Breast epithelium (tissue), 4 donors: ENCODE data around the gene NDUFAF8. TPM values are rescaled to one million over a fixed set of nuclear protein-coding genes. Genes with fewer than 3 reads are reported as not detected.
A peak's percentile ranks its signal among the peaks of the same experiment; 100 is the strongest.

ENCODE experiments used
- DNase-seq, 2 donors: peaks; one replicate each; pipeline ENCODE4 v3.0.0-alpha.2; 2019; ENCODE audit warnings: low spot score in 2 of 2
- H3K27ac ChIP-seq, 2 donors: fragments of 200-600 bp; sonication (generic) in 1 of 2; one replicate each; pipeline ENCODE4 v1.5.1; 2016 to 2019; ENCODE audit warnings: mild to moderate bottlenecking in 1 of 2
- H3K27me3 ChIP-seq, 2 donors: fragments of 200-600 bp; sonication (generic) in 1 of 2; one replicate each; pipeline versions ENCODE4 v1.5.1 to v1.6.0; 2017 to 2019; ENCODE audit warnings: control low read depth in 1 of 2, mild to moderate bottlenecking in 1 of 2
- H3K36me3 ChIP-seq: fragments of 200-600 bp; one replicate; pipeline ENCODE4 v1.5.1; 2019
- H3K4me1 ChIP-seq, 2 donors: fragments of 200-600 bp; sonication (generic); one replicate each; pipeline ENCODE4 v1.5.1; 2016 to 2019; ENCODE audit warnings: control low read depth in 1 of 2
- H3K4me3 ChIP-seq, 3 donors: fragments of 200-600 bp; sonication (generic); 1 replicate in 2 of 3; 2 replicates in 1 of 3; pipeline ENCODE4 v1.5.1; 2016 to 2019; ENCODE audit warnings: mild to moderate bottlenecking in 3 of 3, moderate library complexity in 2 of 3
- H3K9me3 ChIP-seq, 2 donors: fragments of 200-600 bp; sonication (generic) in 1 of 2; one replicate each; pipeline ENCODE4 v1.5.1; 2016 to 2019; ENCODE audit warnings: control low read depth in 1 of 2
- POLR2A ChIP-seq: fragments of 450-650 bp; IDR thresholded peaks from one replicate; pipeline ENCODE4 v1.6.1; 2016; ENCODE audit warnings: antibody characterized with exemption, mild to moderate bottlenecking, moderate library complexity
- POLR2AphosphoS5 ChIP-seq, 3 donors: sonication (generic); formaldehyde crosslinking; IDR thresholded peaks; one replicate each; pipeline ENCODE4 v1.6.1; 2017; ENCODE audit warnings: antibody characterized with exemption in 3 of 3
- intact Hi-C: fragments of 100-400 bp; cut with DNase I; formaldehyde crosslinking; loops from one replicate; pipeline ENCODE4 v1.15.1; 2023; ENCODE audit warnings: low total_unique reads
- total RNA-seq, 3 donors: library from RNA; depleted of rRNA; stranded (reverse); fragments of >200 nt; gene quantifications; one replicate each; pipeline ENCODE4 v1.1.0, GENCODE V29; 2016
- TF ChIP-seq, protein P1 (sequence below), 3 donors: fragments of 450-650 bp; IDR thresholded peaks; one replicate each; pipeline ENCODE4 v1.5.1; 2016 to 2017; ENCODE audit warnings: antibody characterized with exemption in 3 of 3, mild to moderate bottlenecking in 3 of 3, moderate library complexity in 3 of 3

The NDUFAF8 gene
- total RNA-seq, 3 donors from 2014 or later: 34.2 to 39.7 (median 35.2) TPM

- no peaks in the 10 kb centered on the region for H3K27me3 ChIP-seq
- H3K36me3 ChIP-seq: no peaks in the 10 kb centered on the region
- intact Hi-C loops: no loop called here
- H3K27ac ChIP-seq: no peak overlapping the region
- TF ChIP-seq POLR2AphosphoS5 (IDR thresholded peaks at IDR 0.05) (no peak), POLR2A (no peak)
- TF ChIP-seq, protein P1, sequence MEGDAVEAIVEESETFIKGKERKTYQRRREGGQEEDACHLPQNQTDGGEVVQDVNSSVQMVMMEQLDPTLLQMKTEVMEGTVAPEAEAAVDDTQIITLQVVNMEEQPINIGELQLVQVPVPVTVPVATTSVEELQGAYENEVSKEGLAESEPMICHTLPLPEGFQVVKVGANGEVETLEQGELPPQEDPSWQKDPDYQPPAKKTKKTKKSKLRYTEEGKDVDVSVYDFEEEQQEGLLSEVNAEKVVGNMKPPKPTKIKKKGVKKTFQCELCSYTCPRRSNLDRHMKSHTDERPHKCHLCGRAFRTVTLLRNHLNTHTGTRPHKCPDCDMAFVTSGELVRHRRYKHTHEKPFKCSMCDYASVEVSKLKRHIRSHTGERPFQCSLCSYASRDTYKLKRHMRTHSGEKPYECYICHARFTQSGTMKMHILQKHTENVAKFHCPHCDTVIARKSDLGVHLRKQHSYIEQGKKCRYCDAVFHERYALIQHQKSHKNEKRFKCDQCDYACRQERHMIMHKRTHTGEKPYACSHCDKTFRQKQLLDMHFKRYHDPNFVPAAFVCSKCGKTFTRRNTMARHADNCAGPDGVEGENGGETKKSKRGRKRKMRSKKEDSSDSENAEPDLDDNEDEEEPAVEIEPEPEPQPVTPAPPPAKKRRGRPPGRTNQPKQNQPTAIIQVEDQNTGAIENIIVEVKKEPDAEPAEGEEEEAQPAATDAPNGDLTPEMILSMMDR (IDR thresholded peaks at IDR 0.05): no peak
- H3K9me3 ChIP-seq: no peaks in the 10 kb centered on the region
- no peak for DNase-seq
- no peak overlapping the region for H3K4me3 ChIP-seq
- H3K4me1 ChIP-seq: peaks cover 8% of the 10 kb centered on the region in 2 donors
These were observed 19.5 kb upstream of the NDUFAF8 start for GRCh38 chr17:81219476-81220180.

- no peaks in the 10 kb centered on the region for H3K27me3 ChIP-seq
- intact Hi-C loops: no loop called here
- H3K4me1 ChIP-seq: peaks cover 8% of the 10 kb centered on the region in 2 donors
- no peaks in the 10 kb centered on the region for H3K36me3 ChIP-seq
- H3K27ac ChIP-seq: no peak overlapping the region
- peak overlapping the region in 2 of 3 donors; percentile 84 to 98 for H3K4me3 ChIP-seq
- DNase-seq: no peak
- TF ChIP-seq, protein P1 (IDR thresholded peaks at IDR 0.05): no peak
- no peak for TF ChIP-seq POLR2AphosphoS5 (IDR thresholded peaks at IDR 0.05)
- TF ChIP-seq POLR2A: no peak
- no peaks in the 10 kb centered on the region for H3K9me3 ChIP-seq
These were observed 17.7 kb upstream of the NDUFAF8 start for GRCh38 chr17:81221371-81221841.

DNA sequence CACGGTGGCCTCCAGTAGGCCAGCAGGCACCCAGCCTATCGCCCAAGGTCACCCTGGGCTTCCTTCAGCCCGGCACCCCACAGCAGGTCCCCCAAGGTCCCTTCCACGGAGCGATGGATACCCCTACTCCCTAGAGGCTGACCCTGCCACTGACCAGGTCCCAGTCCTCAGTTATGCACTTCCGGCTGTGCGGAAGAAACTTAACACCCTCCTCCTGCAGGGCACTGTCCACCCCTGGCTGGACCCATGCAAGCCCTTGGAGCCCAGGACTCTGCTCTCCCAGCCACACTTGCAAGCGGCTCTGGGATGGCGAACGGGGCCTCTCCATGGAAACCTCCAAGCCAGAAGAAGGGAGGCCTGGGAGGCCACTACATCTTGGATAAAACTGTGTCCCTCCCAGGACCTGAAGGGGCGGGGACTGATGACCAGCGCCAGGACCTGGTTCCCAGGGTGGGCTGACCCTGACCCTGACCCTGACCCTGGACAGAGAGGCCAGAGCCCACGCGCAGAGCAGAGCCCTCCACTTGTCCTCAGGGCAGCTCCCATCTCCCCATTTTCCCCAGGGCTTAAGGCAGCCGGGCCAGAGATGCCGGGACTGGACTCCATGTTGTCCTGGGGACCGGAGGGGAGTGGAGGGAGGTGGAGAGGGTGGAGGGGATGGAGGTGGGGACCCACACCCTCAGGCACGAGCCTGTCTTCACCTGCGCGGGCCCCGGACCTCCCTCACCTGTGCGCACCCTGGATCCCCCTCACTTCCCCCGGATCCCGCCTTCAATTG is 17.1 kb upstream of the NDUFAF8 start:
- H3K27ac ChIP-seq: peak overlapping the region; percentile 33 to 58
- peaks cover 8% of the 10 kb centered on the region in 2 donors for H3K4me1 ChIP-seq
- no peak for DNase-seq
- H3K36me3 ChIP-seq: no peaks in the 10 kb centered on the region
- H3K9me3 ChIP-seq: no peaks in the 10 kb centered on the region
- intact Hi-C loops: no loop called here
- peak overlapping the region; percentile 76 to 98 (median 84) for H3K4me3 ChIP-seq
- H3K27me3 ChIP-seq: no peaks in the 10 kb centered on the region
- no peak for TF ChIP-seq POLR2AphosphoS5 (IDR thresholded peaks at IDR 0.05)
- TF ChIP-seq, protein P1 (IDR thresholded peaks at IDR 0.05): no peak
- no peak for TF ChIP-seq POLR2A

DNA sequence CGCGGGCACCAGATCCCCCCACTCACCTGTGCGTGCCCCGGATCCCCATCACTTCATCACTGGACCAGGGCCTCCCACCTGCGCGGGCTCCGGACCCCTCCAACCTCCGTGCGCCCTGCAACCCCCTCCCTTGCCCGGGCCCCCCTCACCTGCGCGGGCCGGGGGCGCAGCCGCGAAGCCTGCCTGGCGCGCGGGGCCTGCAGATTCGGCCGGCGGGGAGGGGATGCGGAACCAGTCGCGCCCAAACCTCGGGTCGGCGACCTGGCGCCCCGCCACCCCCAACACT is 16.6 kb upstream of the NDUFAF8 start:
- no peak for DNase-seq
- peaks cover 8% of the 10 kb centered on the region in 2 donors for H3K4me1 ChIP-seq
- peak overlapping the region; percentile 76 to 98 (median 84) for H3K4me3 ChIP-seq
- no peaks in the 10 kb centered on the region for H3K9me3 ChIP-seq
- no peaks in the 10 kb centered on the region for H3K36me3 ChIP-seq
- intact Hi-C loops: no loop called here
- H3K27ac ChIP-seq: peak overlapping the region; percentile 33 to 58
- no peak for TF ChIP-seq POLR2A
- TF ChIP-seq POLR2AphosphoS5 (IDR thresholded peaks at IDR 0.05): peak in 1 of 3 donors; percentile 28
- H3K27me3 ChIP-seq: no peaks in the 10 kb centered on the region

DNA sequence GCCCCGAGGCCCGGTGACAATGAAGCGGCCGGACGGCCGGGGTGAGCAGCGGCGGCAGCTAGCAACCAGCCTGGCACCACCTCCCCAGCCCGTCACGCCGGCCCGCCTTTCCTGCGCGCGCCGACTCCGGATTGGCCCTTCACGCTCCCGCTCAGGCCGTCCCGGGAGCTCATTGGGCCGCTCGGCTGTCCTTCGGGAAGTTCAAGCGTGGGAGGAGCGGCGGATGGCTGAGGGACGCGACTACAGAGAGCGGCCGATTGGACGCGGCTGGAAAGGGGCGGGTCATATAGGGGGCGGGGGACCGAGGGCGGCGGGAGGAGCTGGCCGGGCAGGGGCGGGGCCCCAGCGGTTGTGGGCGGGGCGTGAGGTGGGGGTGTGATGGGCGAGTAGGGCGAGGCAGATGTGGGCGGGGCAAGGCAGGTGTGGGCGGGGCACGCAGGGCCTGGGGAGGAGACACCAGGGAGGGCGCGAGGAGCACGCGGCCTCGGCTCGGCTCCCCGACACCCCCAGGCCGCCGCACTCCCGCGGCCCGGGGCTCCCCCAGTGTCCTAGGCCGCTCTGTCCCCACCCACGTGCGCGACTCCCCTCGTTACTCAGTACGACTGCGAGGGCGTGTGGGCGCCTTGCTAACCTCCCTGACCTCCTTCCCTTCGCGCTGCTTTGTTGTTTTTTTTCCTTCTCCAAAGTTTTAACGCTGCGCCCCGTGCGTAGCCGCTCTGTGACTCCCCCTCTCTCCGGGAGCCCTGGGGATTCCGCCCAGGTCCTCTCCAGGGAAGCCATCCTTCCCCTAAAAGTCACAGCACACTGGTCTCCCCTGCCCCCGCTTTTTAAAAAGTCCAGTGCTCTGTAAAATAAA is 16.0 kb upstream of the NDUFAF8 start, which contains the start of gene CEP131:
CEP131 (minus strand) TSS at position 60 of the 856 bp plus-strand sequence. CDS start 2,909 bp downstream, outside the sequence.
- H3K27ac ChIP-seq: peak within 1 kb of the TSS; percentile 66 to 77
- intact Hi-C loops: no loop called here
- no peaks in the 10 kb centered on the region for H3K36me3 ChIP-seq
- TF ChIP-seq POLR2AphosphoS5 (IDR thresholded peaks at IDR 0.05) (no peak), POLR2A (no peak)
- TF ChIP-seq, protein P1 (IDR thresholded peaks at IDR 0.05): no peak
- H3K4me3 ChIP-seq: peak within 1 kb of the TSS; percentile 76 to 98 (median 84)
- no peaks in the 10 kb centered on the region for H3K27me3 ChIP-seq
- DNase-seq: peak; percentile 99
- H3K9me3 ChIP-seq: no peaks in the 10 kb centered on the region
- peaks cover 8% of the 10 kb centered on the region in 2 donors for H3K4me1 ChIP-seq
